Measurements from ENCODE around the gene FSCN2.

FSCN2 gene

GRCh38 chr17:81526662-81527571, 1.3 kb upstream of the FSCN2 start:
- TF ChIP-seq ZC3H10 (CRISPR knock-in tag; IDR thresholded peaks at IDR 0.05) (no peak), ZNF70 (CRISPR knock-in tag; IDR thresholded peaks at IDR 0.05) (no peak), TOX (CRISPR knock-in tag; IDR thresholded peaks at IDR 0.05; ENCODE audit: borderline replicate concordance) (no peak), CSDC2 (CRISPR knock-in tag; IDR thresholded peaks at IDR 0.05) (no peak), ISL1 (CRISPR knock-in tag; IDR thresholded peaks at IDR 0.05) (no peak), CSRNP3 (CRISPR knock-in tag; IDR thresholded peaks at IDR 0.05) (no peak), BACH2 (CRISPR knock-in tag; IDR thresholded peaks at IDR 0.05; ENCODE audit: borderline replicate concordance) (no peak), POU6F1 (CRISPR knock-in tag; IDR thresholded peaks at IDR 0.05; ENCODE audit: borderline replicate concordance, low read depth) (no peak), ZNF565 (CRISPR knock-in tag; conservative IDR thresholded peaks at IDR 0.05; ENCODE audit: low read depth) (no peak), ARNTL (CRISPR knock-in tag; IDR thresholded peaks at IDR 0.05; ENCODE audit: borderline replicate concordance, low read depth) (no peak), TSHZ2 (CRISPR knock-in tag; IDR thresholded peaks at IDR 0.05) (no peak), CREB5 (CRISPR knock-in tag; IDR thresholded peaks at IDR 0.05; ENCODE audit: low read depth) (no peak), ESRRG (CRISPR knock-in tag; IDR thresholded peaks at IDR 0.05) (no peak), PATZ1 (CRISPR knock-in tag; IDR thresholded peaks at IDR 0.05; ENCODE audit: borderline replicate concordance) (no peak), ZFP3 (CRISPR knock-in tag; IDR thresholded peaks at IDR 0.05) (no peak), GLIS3 (CRISPR knock-in tag; IDR thresholded peaks at IDR 0.05) (no peak), ZNF8 (CRISPR knock-in tag; IDR thresholded peaks at IDR 0.05) (no peak)
- no peak; the same call in 1 of the 3 replicates for ATAC-seq

- TF ChIP-seq ZNF8 (CRISPR knock-in tag; IDR thresholded peaks at IDR 0.05), result no peak
- TF ChIP-seq RARB (CRISPR knock-in tag; IDR thresholded peaks at IDR 0.05), result no peak
- TF ChIP-seq POU6F1 (CRISPR knock-in tag; IDR thresholded peaks at IDR 0.05; ENCODE audit: borderline replicate concordance, low read depth), result no peak
- no peak for TF ChIP-seq ESRRG (CRISPR knock-in tag; IDR thresholded peaks at IDR 0.05)
- TF ChIP-seq ZFP30 (CRISPR knock-in tag; IDR thresholded peaks at IDR 0.05), result no peak
- no peak for TF ChIP-seq SNAI2 (CRISPR knock-in tag; IDR thresholded peaks at IDR 0.05)
- no peak for TF ChIP-seq ZC3H10 (CRISPR knock-in tag; IDR thresholded peaks at IDR 0.05)
- TF ChIP-seq GLIS3 (CRISPR knock-in tag; IDR thresholded peaks at IDR 0.05), result no peak
- TF ChIP-seq CSRNP3 (CRISPR knock-in tag; IDR thresholded peaks at IDR 0.05), result no peak
- no peak for TF ChIP-seq TSHZ2 (CRISPR knock-in tag; IDR thresholded peaks at IDR 0.05)
- ATAC-seq, result no peak
These were observed 140 bp downstream of the FSCN2 start for GRCh38 chr17:81528384-81528650.
